K562 (cell line): ENCODE measurements around the gene KLF13. TPM values are rescaled to one million over a fixed set of nuclear protein-coding genes. Genes with fewer than 3 reads are reported as not detected.

Experiments used
- ATAC-seq: fragments of 200-7000 bp; cut with Tn5 transposase; 3 replicates; pipeline ENCODE4 v1.9.1; 2020; ENCODE audit warnings: moderate library complexity
- BruUV-seq: library from RNA; stranded (reverse); fragments of 400-500 nt; replicated peaks from 2 replicates; lab custom pipeline; 2021; lab: Mats Ljungman, UMichigan
- CTCF ChIA-PET: fragments of 300-600 bp; formaldehyde crosslinking; extraction: SDS; loops from one replicate; lab custom pipeline; 2021; ENCODE audit warnings: low intra/inter-chr PET ratio; lab: Yijun Ruan, JAX
- POLR2A ChIA-PET: fragments of 300-600, 350-650 bp; sonication (Branson Sonifier 250); formaldehyde crosslinking; extraction: SDS; loops from one replicate; lab custom pipeline; 2021; ENCODE audit warnings: antibody characterized with exemption, inconsistent platforms; lab: Yijun Ruan, JAX
- DNase-seq, 4 experiments: peaks; one replicate each; pipeline versions ENCODE4 v3.0.0 to v3.0.0-alpha.2; 2011 to 2018; ENCODE audit warnings: low spot score in 3 of 4, mixed read lengths in 3 of 4; ENCODE audit errors: extremely low read depth in 1 of 4
- FAIRE-seq: peaks from 2 replicates; lab custom pipeline; 2011; peaks lifted over from hg19 to GRCh38; lab: Jason Lieb, UNC
- H2AFZ ChIP-seq: 2 replicates; pipeline ENCODE4 v1.6.0; 2011; ENCODE audit warnings: low read depth, low read length, control low read depth, inconsistent platforms
- H3K27ac ChIP-seq: fragments of 200-600 bp; 3 replicates; pipeline ENCODE4 v1.8.0; 2011; ENCODE audit warnings: low read depth, mild to moderate bottlenecking, control low read depth, inconsistent platforms, low read length, moderate library complexity, mixed read lengths; ENCODE audit errors: extremely low read depth
- H3K27me3 ChIP-seq, 2 experiments: fragments of 300-600 bp in 1 of 2; 2 replicates in 1 of 2; 3 replicates in 1 of 2; pipeline versions ENCODE4 v1.6.0 to v1.8.0; 2011; ENCODE audit warnings: inconsistent platforms in 2 of 2, low read length in 2 of 2, mild to moderate bottlenecking in 1 of 2, mixed read lengths in 1 of 2, moderate library complexity in 1 of 2; ENCODE audit not compliant: control insufficient read depth in 2 of 2, insufficient read depth in 2 of 2
- H3K36me3 ChIP-seq: fragments of 300-600 bp; 3 replicates; pipeline ENCODE4 v1.8.0; 2011; ENCODE audit warnings: mild to moderate bottlenecking, low read length, inconsistent platforms; ENCODE audit not compliant: control insufficient read depth, insufficient read depth
- H3K4me1 ChIP-seq, 2 experiments: fragments of 200-600 bp in 1 of 2; replicated peaks in 1 of 2; 2 replicates in 1 of 2; 3 replicates in 1 of 2; pipeline versions ENCODE4 v1.5.1 to v1.8.0; 2011; ENCODE audit warnings: inconsistent platforms in 2 of 2, low read length in 2 of 2, mild to moderate bottlenecking in 1 of 2, mixed read lengths in 1 of 2, moderate library complexity in 1 of 2; ENCODE audit not compliant: control insufficient read depth in 2 of 2, insufficient read depth in 2 of 2
- H3K4me2 ChIP-seq: 2 replicates; pipeline ENCODE4 v1.6.1; 2011; ENCODE audit warnings: low read length, control low read depth, inconsistent platforms, mixed read lengths; ENCODE audit not compliant: insufficient read depth
- H3K4me3 ChIP-seq: fragments of 200-600 bp; sonication (generic), shearing (Covaris generic); 2 replicates; pipeline ENCODE4 v1.5.1; 2016; ENCODE audit warnings: control low read depth, inconsistent platforms
- H3K79me2 ChIP-seq: fragments of 200-600 bp; 3 replicates; pipeline ENCODE4 v1.8.0; 2011; ENCODE audit warnings: low read length, inconsistent platforms; ENCODE audit not compliant: control insufficient read depth, insufficient read depth
- H3K9ac ChIP-seq, 2 experiments: 2 replicates each; pipeline versions ENCODE4 v1.6.0 to v1.6.1; 2011; ENCODE audit warnings: low read depth in 2 of 2, low read length in 2 of 2, control low read depth in 1 of 2, inconsistent platforms in 1 of 2, mild to moderate bottlenecking in 1 of 2, mixed read lengths in 1 of 2; ENCODE audit not compliant: insufficient read depth in 1 of 2
- H3K9me1 ChIP-seq: one replicate; pipeline ENCODE4 v1.6.0; 2011; ENCODE audit warnings: inconsistent platforms, mild to moderate bottlenecking, low read length, moderate library complexity; ENCODE audit not compliant: control insufficient read depth, insufficient read depth
- H3K9me3 ChIP-seq: replicated peaks from 2 replicates; pipeline ENCODE4 v1.5.1; 2011; ENCODE audit warnings: low read depth, low read length, inconsistent platforms; ENCODE audit not compliant: control insufficient read depth, insufficient read depth
- H4K20me1 ChIP-seq: replicated peaks from 2 replicates; pipeline ENCODE4 v1.6.1; 2011; ENCODE audit warnings: low read length, inconsistent platforms, mixed read lengths; ENCODE audit not compliant: control insufficient read depth, insufficient read depth
- CAMTA2 ChIP-seq: fragments of 250-450 bp; sonication (Bioruptor Pico); conservative IDR thresholded peaks from 2 replicates; pipeline ENCODE4 v1.5.1; 2022
- FOXA3 ChIP-seq, 2 experiments: fragments of 450-650 bp in 1 of 2; sonication (generic) in 1 of 2; formaldehyde crosslinking; IDR thresholded peaks in 1 of 2; conservative IDR thresholded peaks in 1 of 2; 2 replicates each; pipeline versions ENCODE4 v1.4.0 to v1.8.0; 2020 to 2022; ENCODE audit warnings: mild to moderate bottlenecking in 2 of 2, missing genetic modification reagents in 1 of 2
- JUNB ChIP-seq: fragments of 450-650 bp; formaldehyde crosslinking; conservative IDR thresholded peaks from 2 replicates; pipeline ENCODE4 v1.4.0; 2020; ENCODE audit warnings: mild to moderate bottlenecking
- MED1 ChIP-seq: sonication (generic); formaldehyde crosslinking; IDR thresholded peaks from 2 replicates; pipeline ENCODE4 v1.8.1; 2023; ENCODE audit warnings: missing genetic modification reagents, borderline replicate concordance
- WHSC1 ChIP-seq: IDR thresholded peaks from one replicate; pipeline ENCODE4 v1.6.1; 2012; ENCODE audit warnings: low read length, control low read depth, inconsistent platforms
- ZFP36 ChIP-seq: fragments of 150-350 bp; IDR thresholded peaks from 2 replicates; pipeline ENCODE4 v1.6.1; 2018; ENCODE audit warnings: low read length, low read depth; ENCODE audit not compliant: partially characterized antibody
- ZNF184 ChIP-seq: sonication (generic); formaldehyde crosslinking; IDR thresholded peaks from 2 replicates; pipeline ENCODE4 v1.5.0; 2020; ENCODE audit warnings: missing genetic modification reagents
- ZNF717 ChIP-seq: fragments of 250-450 bp; sonication (Bioruptor Pico); IDR thresholded peaks from 2 replicates; pipeline ENCODE4 v1.5.0; 2021
- ZNF766 ChIP-seq: fragments of 200-800 bp; sonication (Bioruptor generic); conservative IDR thresholded peaks from 2 replicates; pipeline ENCODE4 v1.6.1; 2016; ENCODE audit warnings: missing genetic modification characterization, missing compliant biosample characterization
- WGBS: fragments of 100-300 bp; shearing (Covaris generic); methylation state at CpG from one replicate; pipeline ENCODE4 v1.1.6; 2016; ENCODE audit warnings: low coverage, mixed read lengths; ENCODE audit not compliant: insufficient coverage; ENCODE audit errors: missing lambda C conversion rate; 5-methylcytosine and 5-hydroxymethylcytosine counted together
- in situ Hi-C: fragments of 300-500 bp; cut with MboI; formaldehyde crosslinking; loops from 4 replicates; pipeline ENCODE4 v1.15.0; 2018; ENCODE audit warnings: inconsistent platforms, mixed read lengths
- intact Hi-C: fragments of 100-400 bp; cut with micrococcal nuclease; formaldehyde crosslinking; loops from 2 replicates; pipeline ENCODE4 v1.14.2; 2022
- polyA plus RNA-seq, 8 experiments: library from polyadenylated mRNA; depleted of rRNA in 4 of 8; stranded (reverse) in 5 of 8; unstranded in 3 of 8; fragments of >200 nt; fragmentation: Nextera tagmentation in 2 of 8; fragmentation: Illumina TruSeq in 1 of 8; extraction: Ambion mirVana in 2 of 8; extraction: Trizol in 1 of 8; gene quantifications; 2 replicates each; pipeline versions ENCODE4 v1.2.1 to v1.2.3, GENCODE V29; 2011 to 2014; ENCODE audit warnings: inconsistent platforms in 1 of 8, missing spikeins in 1 of 8
- total RNA-seq, 7 experiments: library from RNA; depleted of rRNA in 6 of 7; stranded (reverse); fragments of >200 nt in 6 of 7; fragmentation: Illumina TruSeq in 2 of 7; extraction: Trizol in 2 of 7; gene quantifications; 2 replicates each; pipeline versions ENCODE4 v1.2.1 to v1.2.3, GENCODE V29; 2011 to 2021; ENCODE audit warnings: low replicate concordance in 1 of 7
- TF ChIP-seq, protein P1 (sequence below), 2 experiments: fragments of 450-650 bp; IDR thresholded peaks; 2 replicates each; pipeline ENCODE4 v1.6.1; 2016; ENCODE audit warnings: mild to moderate bottlenecking in 2 of 2, borderline replicate concordance in 1 of 2, low read depth in 1 of 2, moderate library complexity in 1 of 2

Gene KLF13
- total and polyA plus RNA-seq, 9 of the 15 experiments (the other 6 are each of a cell fraction or from before 2014, with no cell fraction given), result 1.8 to 10.5 (median 4.8) TPM

- BruUV-seq, result no TSS peak
- in situ Hi-C loops (no loop called here), intact Hi-C loops (no loop called here)
- Histone ChIP-seq H3K9me1 (peaks cover 4% of the 10 kb centered on the region), H4K20me1 (no peaks in the 10 kb centered on the region; the same call in 1 of the 2 replicates), H3K4me2 (no peak overlapping the region), H2AFZ (no peak overlapping the region), H3K79me2 (no peaks in the 10 kb centered on the region), H3K4me3 (no peak overlapping the region), H3K27ac (no peak overlapping the region), H3K4me1 (peaks cover 0 to 2% of the 10 kb centered on the region in 2 experiments; a peak in 1 of 5 replicates), H3K36me3 (no peaks in the 10 kb centered on the region), H3K9ac (no peak overlapping the region), H3K27me3 (peaks cover 0 to 53% of the 10 kb centered on the region in 2 experiments; a peak in 3 of 5 replicates), H3K9me3 (no peaks in the 10 kb centered on the region)
- ATAC-seq, result no peak
- FAIRE-seq, result no peak
- WGBS, result 0% methylated on average over 4 of the region's 4 CpGs
- no peak for DNase-seq
- ChIA-PET CTCF (no interaction called here), POLR2A (no interaction called here)
- no peak for TF ChIP-seq ZNF766 (CRISPR knock-in tag)
- no peak for TF ChIP-seq CAMTA2 (CRISPR knock-in tag)
- no peak for TF ChIP-seq ZNF717
- no peak for TF ChIP-seq FOXA3 (CRISPR knock-in tag; conservative IDR thresholded peaks at IDR 0.05 in 1 of 2, IDR thresholded peaks at IDR 0.05 in 1 of 2)
- no peak for TF ChIP-seq ZFP36
- TF ChIP-seq JUNB, result no peak
- TF ChIP-seq ZNF184 (CRISPR knock-in tag), result no peak
- no peak for TF ChIP-seq WHSC1
- TF ChIP-seq MED1, result no peak
- TF ChIP-seq, protein P1, sequence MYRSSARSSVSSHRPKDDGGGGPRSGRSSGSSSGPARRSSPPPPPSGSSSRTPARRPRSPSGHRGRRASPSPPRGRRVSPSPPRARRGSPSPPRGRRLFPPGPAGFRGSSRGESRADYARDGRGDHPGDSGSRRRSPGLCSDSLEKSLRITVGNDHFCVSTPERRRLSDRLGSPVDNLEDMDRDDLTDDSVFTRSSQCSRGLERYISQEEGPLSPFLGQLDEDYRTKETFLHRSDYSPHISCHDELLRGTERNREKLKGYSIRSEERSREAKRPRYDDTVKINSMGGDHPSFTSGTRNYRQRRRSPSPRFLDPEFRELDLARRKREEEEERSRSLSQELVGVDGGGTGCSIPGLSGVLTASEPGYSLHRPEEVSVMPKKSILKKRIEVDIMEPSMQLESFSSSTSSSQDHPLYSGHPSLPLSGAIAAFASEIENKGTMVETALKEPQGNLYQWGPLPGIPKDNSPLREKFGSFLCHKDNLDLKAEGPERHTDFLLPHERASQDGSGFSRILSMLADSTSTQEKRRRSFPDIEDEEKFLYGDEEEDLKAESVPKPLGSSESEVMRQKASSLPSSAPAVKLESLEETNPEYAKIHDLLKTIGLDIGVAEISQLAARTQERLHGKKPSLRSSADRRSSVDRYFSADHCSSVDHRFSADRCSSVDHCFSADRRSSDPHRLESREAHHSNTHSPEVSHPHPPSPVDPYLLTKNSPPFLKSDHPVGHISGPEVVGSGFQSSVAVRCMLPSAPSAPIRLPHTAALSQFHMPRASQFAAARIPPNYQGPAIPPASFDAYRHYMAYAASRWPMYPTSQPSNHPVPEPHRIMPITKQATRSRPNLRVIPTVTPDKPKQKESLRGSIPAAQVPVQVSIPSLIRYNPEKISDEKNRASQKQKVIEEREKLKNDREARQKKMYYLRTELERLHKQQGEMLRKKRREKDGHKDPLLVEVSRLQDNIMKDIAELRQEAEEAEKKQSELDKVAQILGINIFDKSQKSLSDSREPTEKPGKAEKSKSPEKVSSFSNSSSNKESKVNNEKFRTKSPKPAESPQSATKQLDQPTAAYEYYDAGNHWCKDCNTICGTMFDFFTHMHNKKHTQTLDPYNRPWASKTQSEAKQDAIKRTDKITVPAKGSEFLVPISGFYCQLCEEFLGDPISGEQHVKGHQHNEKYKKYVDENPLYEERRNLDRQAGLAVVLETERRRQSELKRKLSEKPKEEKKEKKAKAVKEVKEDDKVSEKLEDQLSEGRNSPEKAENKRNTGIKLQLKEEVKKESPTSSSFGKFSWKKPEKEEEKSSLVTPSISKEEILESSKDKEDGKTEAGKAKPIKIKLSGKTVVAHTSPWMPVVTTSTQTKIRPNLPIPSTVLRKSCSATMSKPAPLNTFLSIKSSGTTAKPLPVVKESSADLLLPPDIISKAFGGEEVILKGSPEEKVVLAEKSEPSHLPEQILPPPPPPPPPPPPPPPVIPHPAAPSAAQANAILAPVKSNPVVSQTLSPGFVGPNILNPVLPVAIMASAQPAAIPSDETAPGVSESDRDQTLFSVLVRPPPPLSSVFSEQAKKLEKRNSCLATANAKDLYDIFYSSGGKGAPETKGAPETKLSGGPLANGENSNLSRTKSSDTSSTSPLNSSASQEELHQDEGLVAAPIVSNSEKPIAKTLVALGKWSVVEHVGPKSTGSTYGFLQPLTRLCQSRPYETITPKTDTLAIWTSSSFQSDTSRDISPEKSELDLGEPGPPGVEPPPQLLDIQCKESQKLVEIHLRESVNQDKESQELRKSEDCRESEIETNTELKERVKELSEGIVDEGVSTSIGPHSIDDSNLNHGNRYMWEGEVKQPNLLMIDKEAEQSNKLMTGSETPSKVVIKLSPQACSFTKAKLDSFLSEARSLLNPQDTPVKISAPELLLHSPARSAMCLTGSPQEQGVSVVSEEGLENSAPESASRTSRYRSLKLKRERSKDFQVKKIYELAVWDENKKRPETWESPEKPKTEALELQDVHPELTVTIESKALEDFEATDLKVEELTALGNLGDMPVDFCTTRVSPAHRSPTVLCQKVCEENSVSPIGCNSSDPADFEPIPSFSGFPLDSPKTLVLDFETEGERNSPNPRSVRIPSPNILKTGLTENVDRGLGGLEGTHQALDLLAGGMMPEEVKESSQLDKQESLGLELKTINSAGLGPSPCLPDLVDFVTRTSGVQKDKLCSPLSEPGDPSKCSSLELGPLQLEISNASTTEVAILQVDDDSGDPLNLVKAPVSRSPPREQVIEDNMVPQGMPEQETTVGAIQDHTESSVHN (IDR thresholded peaks at IDR 0.05; ENCODE audit: borderline replicate concordance in 1 of 2, low read depth in 1 of 2), result no peak
Observed at GRCh38 chr15:31277335-31278060, 49.1 kb upstream of the KLF13 start.
